HT1080 (cell line): ENCODE data around the gene MTF1. TPM values are rescaled to one million over a fixed set of nuclear protein-coding genes. Genes with fewer than 3 reads are reported as not detected.

Experiments
- DNase-seq: peaks from one replicate; pipeline ENCODE4 v3.0.0-alpha.2; 2015; ENCODE audit warnings: low read depth
- total RNA-seq: library from RNA; depleted of rRNA; stranded (reverse); fragments of >200 nt; shearing (Covaris generic); gene quantifications from 2 replicates; pipeline ENCODE4 v1.2.3, GENCODE V29; 2014

Gene MTF1
- total RNA-seq, 1 experiment from 2014 or later: 2.4 TPM

DNA sequence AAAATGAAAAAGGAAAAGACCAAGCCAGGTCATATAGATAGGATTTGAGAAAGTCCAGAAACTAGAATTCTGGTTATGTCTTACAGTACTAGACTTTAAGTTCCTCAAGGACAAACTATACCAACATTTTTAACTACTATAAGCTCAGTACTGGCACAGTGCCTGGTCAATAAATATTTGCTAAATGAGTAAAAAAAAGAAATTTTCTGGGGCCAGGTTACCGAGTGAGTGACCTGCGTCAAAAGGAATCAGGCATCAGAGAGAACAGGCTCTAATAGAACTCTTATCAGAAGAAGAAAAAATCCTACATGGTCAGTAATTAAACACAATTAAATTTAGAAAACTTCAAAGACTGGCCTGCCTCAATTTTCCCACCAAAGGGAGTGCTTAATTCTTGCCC, 27.6 kb downstream of the MTF1 start:
- no peak for DNase-seq

DNA sequence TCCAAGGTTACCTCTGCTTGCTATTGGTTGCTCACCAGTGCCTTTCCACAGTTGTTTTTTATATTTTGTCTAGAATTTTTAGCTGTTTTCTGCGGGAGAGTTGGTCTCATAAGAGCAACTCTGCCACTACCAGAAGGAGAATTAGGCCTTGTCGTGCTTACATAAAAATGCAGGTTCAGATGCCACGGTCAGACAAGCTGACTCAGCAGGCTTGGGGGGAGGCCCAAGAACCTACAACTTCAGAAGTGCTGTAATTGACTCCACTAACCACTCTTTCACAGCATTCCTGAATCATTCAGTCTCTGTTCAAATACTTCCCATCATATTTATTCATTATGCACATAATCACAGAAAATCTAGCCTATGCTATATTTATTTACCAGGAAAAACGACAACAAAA, 28.3 kb downstream of the MTF1 start:
- no peak for DNase-seq

DNA sequence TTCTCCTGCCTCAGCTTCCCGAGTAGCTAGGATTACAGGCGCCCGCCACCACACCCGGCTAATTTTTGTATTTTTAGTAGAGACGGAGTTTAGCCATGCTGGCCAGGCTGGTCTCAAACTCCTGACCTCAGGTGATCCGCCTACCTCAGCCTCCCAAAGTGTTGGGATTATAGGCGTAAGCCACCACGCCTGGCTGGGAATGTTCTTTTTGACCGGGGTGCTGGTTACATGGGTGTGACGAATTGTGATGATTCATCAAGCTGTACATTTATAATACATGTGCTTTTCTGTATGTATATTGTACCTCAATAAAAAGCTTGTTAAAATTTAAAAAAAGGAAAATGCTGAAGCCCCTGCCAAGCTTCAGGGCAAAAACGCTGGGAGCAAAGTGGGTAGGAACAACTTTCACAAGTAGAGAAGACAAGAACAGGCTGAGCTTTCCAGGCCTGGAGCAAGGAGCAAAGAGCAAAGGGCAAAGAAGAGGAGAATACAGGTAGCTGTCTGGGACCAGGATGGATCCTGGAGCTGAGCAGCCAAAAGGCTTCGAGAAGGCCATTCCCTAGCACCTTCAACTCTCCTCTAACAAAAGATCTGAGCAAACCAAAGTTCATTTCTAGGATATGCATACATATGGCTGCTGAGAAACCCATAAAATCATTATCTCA, 30.9 kb downstream of the MTF1 start:
- no peak for DNase-seq

DNA sequence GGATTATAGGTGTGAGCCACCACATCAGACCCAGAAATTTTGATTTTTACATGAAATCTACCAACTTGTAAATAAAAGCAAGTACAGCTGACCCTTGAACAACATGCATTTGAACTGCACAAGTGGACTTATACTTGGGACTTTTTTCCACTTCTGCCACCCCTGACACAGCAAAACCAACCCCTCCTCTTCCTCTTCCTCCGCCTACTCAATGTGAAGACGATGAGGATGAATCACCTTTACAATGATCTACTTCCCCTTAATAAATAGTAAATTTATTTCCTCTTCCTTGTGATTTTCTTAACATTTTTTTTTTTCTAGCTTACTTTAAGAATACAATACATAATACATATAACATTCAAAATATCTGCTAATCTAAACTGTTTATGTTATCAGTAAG, 33.9 kb downstream of the MTF1 start:
- no peak for DNase-seq

DNA sequence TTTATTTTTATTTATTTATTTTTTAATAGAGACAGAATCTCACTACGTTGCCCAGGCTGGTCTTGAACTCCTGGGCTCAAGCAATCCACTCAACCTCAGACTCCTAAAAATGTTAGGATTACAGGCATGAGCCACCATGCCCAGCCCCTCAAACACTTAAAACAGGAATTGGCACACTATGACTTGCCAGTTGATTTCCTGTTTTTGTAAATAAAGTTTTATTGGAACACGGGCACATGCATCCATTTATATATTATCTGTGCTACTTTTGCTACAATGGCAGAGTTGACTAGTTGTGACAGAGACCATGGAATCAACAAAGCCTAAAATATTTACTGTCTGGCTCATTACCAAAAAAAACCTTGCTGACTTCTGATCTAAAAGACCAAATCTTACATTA, 35.4 kb downstream of the MTF1 start:
- no peak for DNase-seq

DNA sequence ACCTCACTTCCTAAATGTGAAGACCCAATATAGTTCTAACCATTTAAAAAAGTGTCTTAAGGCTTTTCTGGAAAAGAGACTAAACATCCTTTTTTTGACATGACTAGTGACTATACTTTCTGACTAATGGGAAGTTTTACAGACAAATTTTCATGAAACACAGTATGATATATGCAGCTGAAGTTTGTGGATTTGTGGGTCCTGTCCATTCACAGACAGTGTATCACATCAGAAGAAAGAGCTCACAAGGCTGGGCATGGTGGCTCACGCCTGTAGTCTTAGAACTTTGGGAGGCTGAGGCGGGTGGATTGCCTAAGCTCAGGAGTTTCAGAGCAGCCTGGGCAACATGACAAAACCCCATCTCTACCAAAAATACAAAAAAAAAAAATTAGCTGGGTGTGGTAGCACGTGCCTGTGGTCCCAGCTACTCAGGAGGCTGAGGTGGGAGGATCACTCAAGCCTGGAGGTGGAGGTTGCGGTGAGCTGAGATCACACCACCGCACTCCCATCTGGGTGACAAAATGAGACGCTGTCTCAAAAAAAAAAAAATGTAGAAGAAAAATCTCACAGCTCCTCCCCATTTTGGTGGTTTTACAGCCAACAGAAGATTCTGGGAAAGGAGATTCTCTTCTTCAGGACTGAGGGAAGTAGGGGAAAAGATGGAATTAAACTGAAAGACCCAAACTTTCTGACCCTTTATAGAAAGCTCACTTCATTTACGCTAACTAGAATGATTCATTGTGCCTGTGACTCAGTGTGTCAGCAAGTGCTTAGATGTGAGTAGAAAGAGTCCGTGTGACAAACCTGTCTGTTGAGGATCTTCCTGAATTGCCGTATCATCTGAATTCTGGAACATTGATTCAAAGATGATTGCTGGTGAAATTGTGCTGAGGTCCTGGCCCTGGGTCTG, 36.2 kb downstream of the MTF1 start:
- DNase-seq: no peak

DNA sequence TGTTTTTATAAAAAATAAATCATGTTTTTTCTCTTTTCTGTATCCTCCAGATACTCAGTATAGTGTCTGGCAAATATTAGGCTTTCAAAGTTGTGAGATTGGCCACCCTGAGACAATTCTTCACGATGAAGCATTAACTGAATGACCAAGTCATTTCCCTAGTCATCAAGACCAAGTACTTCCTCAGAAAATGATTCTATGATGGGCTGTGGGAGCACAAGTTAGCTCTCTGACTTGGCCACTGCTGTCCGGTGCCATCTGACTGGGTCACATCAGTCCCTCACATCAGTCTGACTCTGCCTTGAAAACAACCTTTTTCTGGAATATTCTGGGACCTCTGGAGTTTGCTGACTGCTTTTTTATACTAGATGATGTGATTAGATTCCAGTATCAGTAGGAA, 37.9 kb downstream of the MTF1 start:
- no peak for DNase-seq

DNA sequence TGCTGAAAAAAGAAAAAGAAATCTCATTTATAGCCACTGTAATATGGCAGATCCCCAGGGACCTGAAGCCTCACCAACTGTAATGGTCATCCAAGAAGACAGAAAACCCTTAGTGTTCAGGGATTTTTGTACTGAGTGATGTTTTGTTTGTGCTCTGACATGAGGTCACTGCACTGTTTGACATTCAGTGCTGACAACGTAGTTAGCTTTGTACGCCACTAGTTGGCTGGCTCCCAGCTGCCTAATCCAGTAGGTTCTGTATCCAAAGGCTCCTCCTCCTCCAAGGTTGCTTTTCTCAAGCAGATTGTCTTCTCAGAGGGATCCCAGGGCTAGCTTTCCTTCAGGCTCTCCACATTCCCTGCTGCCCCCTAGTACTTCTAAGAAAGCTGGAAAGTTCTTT, 41.9 kb downstream of the MTF1 start:
- DNase-seq: no peak

DNA sequence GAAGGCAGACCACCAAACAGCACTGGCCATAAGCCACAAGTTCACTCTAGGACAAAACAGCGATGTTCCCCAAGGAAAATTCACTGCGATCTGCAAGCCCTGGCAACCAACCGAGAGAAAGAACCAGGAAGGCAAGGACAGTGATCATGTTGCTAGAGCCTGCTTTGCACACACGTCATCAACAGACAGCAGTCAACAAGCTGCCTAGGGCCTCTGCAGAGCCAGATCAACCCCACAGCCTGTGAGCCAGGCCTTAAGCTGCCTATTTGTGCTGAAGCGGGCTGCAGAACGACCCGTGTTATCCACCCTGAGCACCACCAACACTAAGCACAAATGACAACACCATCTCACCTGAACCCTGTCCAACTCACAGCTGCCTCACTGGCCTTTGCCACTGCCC, 45.1 kb downstream of the MTF1 start:
- DNase-seq: no peak

DNA sequence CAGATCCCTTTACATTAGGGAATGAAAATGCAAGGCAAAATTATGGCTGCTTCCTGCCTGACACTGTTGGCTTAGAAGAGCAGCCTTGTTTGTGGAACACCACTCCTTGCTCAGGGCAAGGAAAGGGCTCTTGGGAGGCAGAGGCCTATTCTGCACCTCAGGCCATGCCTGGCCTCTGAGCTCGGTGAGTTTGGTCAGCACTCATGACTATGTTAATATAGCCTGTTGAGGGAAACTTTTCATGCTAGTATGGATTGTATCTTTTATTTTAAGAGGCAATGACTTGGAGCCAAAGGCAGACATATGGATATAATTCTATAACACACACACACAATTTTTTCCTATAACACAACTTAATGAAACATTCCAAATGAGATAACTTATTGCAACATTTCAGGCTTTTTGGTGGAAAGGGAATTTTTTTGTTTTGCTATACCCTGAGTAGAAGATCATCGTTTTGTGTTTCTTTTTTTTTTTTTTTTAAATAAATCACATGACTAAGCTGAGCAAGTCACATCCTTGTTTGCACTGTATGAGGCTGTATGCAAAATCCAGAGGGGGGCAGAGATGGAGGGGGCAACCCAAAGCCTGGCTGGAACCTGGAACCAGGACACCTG, 45.8 kb downstream of the MTF1 start:
- DNase-seq: no peak

DNA sequence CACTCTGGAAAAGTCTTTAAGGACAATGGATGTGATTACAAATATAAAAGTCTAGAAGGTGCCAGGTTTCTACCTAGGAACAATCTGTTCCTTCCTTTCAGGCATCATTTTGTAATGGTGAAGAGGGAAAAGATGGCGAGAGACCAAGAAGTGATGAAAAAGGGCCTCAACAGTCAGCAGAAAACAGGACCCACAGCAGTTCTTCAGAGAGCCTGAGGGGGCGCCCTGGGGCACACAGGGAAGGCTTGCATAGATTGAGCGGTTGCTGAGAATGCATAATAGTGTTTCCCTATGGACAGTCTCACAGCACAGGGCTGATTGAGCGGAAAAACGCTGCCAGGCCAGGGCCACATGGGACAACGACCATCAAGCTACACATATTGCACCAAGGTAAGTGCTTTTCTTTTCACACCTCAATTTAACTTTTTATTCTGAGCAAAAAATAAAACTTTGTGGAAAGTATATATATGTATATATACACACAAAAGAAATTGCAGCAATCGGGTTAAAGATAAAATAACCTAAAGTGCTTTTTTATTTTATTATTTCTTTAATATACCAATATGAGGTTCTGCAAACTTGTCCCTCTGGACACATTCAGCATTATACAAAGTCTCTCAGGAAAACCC, 48.3 kb downstream of the MTF1 start:
- DNase-seq: peak; percentile 74

DNA sequence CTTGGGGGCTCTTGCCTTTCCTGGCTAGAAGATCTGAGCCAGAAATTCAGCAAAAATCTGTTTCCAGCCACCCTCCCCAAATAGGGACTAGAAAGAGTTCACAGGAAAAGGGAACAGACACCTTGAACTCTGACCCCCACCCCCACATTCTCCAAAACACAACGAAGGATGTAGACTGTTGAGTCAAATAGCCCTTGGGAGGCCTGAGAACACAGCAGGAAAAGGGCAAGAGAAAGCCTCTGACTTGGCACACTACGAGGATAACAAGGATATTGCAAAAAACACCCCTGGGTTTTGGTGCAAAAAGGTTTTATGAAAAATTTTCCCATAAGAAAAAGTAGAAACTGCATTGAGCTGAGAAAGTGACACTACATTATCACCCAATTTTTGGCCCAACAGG, 49.5 kb downstream of the MTF1 start:
- no peak for DNase-seq

DNA sequence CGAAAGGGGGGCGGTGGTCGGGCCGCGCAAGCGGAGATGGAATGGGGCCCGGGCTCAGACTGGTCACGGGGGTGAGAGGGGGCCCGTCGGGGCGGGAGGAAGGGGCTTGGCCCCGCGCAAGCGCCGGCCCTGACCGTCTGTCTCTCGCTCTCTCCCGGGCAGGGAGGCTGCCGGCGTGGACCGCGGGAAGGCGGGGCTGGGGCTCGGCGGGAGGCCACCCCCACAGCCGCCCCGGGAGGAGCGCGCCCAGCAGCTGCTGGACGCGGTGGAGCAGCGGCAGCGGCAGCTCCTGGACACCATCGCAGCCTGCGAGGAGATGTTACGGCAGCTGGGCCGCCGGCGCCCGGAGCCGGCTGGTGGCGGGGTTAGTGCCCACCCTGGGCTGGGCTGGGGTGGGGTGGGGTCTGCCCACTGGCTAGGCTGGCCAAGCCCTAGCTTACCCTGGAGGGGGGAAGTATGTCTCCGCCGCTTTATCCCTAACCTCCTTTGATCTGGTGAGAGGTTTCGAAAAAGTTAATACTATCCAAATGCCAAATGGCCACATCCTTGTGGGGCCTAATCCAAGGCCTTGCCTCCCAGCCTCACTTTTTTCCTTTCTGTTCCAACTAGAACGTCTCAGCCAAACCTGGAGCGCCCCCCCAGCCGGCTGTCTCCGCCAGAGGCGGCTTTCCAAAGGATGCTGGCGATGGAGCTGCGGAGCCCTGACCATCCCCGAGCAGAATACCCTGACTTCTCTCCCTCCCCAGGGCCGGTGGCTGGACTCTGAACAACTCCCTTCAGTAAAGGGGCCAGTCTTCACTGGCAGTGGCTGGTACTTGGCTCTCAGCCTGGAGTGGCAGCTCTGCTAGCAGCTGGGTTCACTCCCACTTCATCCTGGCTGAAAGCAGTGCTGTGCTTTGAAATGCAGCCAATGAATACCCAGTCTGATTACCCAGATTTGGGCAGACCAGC, 50.7 kb downstream of the MTF1 start:
- peak; percentile 72 for DNase-seq

DNA sequence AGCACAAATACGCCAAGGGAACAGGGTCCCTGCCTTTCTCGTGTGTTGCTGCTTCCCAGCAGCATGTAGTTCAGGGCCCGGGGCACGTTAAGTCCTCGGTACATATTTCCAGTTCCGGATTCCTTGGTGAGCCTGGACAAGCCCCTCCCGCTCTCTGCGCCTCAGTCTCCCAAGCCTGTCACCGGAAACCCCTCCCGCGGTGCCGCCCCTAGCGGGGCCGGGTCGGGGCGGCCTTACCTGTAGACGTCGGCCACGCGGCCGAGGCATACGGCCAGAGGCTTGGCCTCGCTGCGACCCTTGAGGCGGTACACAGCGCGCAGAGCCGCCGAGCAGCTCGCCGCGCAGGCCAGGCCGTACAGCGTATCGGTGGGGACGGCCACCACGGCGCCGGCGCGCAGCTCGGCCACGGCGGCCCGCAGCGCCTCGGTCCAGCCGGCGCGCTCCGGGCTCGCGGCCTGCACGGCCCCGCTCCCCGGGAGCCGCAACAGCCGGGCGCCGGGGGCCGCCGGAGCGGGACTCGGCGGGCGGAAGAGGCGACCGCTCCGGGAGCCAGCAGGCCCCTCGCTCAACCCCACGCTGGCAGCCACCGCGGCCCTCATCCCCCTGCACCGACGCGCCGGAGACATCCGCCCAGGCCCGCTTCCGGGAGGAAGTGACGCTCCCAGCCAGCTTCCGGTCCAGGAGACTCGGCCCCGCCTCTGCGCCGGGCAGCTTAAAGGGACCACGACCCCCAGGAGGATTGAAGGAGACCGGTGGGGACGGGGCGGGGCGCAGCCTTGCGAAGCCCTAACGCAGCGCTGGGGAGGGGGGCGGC, 51.6 kb downstream of the MTF1 start, which contains the start of the genes C1orf122 and YRDC:
TSS of gene C1orf122 (plus strand) at position 236 of the 814 bp plus-strand sequence. CDS start 615 bp downstream, outside the sequence.
TSS of gene YRDC (minus strand) at position 654 of the 814 bp plus-strand sequence. CDS start at position 626, 28 bp downstream.
- DNase-seq: peak; percentile 87

DNA sequence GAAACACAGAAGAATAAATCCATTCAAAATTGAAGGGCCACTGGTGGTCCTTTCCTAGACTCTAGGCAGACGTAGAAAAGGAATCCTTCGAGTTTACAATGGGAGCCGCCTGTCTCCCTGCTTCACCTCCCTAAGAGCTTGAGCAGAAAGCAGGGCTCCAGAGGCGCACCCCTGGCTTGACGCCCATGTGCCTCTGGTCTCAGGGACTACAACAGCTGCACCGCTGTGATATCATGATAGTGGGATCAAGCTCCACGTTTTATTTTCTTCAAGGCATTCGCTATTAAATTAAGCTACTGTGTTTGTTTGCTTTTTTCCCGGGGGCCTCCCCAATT, 52.2 kb downstream of the MTF1 start:
- no peak for DNase-seq

DNA sequence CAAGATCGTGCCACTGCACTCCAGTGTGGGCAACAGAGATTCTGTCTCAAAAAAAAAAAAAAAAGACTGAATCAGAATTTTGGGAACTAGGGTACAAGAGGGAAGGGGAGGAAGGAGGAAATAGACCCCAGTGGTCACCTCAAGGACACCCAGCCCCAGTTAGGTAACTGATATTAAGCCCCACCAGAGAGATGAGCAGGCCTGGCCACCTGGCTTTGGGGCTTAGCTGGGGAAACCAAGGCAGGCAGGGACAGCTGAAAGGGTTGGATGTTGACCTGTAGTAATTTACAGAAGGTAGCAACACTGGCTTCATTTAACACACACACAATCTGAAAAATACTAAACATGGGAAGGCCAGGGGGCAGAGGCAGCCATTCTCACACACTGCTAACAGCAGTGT, 57.0 kb downstream of the MTF1 start:
- DNase-seq: no peak

DNA sequence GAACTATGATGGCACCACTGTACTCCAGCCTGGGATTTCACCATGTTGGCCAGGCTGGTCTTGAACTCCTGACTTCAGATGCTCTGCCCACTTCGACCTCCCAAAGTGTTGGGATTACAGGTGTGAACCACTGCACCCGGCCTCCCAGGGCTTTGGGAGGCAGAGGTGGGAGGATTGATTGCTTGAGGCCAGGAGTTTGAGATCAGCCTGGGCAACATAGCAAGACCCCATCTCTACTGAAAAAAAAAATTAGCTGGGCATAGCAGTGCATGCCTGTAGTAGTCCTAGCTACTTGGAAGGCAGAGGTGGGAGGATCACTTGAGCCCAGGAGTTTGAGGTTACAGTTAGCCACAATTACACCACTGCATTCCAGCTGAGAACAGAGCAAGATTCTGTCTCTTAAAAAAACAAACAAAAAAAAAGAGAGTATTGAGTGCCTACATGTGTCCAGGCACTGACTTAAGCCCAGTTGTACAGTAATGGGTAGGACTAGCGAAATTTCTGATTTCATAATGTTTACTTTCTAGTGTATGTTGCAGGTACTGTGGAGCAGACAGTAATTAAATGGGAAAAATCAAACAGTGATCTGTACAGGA, 61.5 kb downstream of the MTF1 start:
- DNase-seq: peak; percentile 64

DNA sequence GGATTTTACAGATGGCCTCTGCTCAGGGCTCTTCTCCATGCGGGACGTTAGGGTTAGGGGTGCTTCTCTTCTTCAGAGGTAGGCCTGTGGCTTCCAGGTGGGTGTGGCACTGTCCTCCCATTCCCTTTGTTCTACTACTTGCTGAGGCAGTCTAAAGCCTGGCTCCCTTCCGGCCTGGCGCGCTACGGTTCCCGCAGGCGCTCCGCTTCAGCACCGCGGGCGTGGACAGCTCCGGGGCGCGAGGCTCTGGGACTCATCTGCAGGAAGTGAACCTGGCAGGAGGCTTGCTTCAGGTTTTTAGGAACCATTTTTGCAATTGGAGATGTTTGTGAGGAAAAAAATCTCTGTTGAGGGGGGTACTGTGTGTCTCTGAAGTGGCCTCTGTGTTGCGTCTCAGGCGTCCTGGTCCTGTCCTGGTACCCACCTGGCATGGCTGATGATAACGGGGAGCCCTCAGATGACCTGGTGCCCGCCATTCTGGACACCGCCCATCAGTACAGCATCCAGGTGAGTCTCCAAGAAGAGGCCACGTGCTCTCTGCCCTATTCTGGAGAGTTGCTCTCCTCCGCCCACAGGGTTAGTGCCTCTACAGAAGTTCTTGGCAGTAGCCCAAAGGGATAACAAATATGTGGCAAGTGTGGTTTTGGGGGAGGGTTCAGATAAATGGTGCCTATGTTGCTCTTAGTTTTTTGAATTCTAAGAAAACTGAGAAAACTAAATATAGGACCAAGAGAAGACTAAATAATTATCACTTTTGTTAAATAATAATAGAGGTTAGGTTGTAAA, 63.9 kb downstream of the MTF1 start:
- peak; percentile 31 for DNase-seq
